SJCRH30 (cell line): ENCODE results near the gene PXK. TPM values are rescaled to one million over a fixed set of nuclear protein-coding genes. Genes with fewer than 3 reads are reported as not detected.

Experiments
- DNase-seq, 2 experiments: peaks; one replicate each; pipeline ENCODE4 v3.0.0-alpha.2; 2015 to 2020
- H3K27ac ChIP-seq: fragments of 250-450 bp; sonication (Bioruptor Pico); 2 replicates; pipeline ENCODE4 v1.5.1; 2020; ENCODE audit warnings: mild to moderate bottlenecking, moderate library complexity
- H3K27me3 ChIP-seq: fragments of 250-450 bp; sonication (Bioruptor Pico); 2 replicates; pipeline ENCODE4 v1.5.1; 2020; ENCODE audit warnings: mild to moderate bottlenecking, moderate library complexity
- H3K36me3 ChIP-seq: fragments of 250-450 bp; sonication (Bioruptor Pico); 2 replicates; pipeline ENCODE4 v1.5.1; 2020; ENCODE audit warnings: mild to moderate bottlenecking, moderate library complexity
- H3K4me1 ChIP-seq: fragments of 250-450 bp; sonication (Bioruptor Pico); 2 replicates; pipeline ENCODE4 v1.5.1; 2020; ENCODE audit warnings: mild to moderate bottlenecking, moderate library complexity
- H3K4me3 ChIP-seq: fragments of 250-450 bp; sonication (Bioruptor Pico); 2 replicates; pipeline ENCODE4 v1.5.1; 2020; ENCODE audit warnings: mild to moderate bottlenecking, moderate library complexity
- H3K9me3 ChIP-seq: fragments of 250-450 bp; sonication (Bioruptor Pico); replicated peaks from 2 replicates; pipeline ENCODE4 v1.5.1; 2020; ENCODE audit warnings: mild to moderate bottlenecking, moderate library complexity
- total RNA-seq: library from RNA; depleted of rRNA; stranded (reverse); fragments of >200 nt; shearing (Covaris generic); gene quantifications from 2 replicates; pipeline ENCODE4 v1.2.3, GENCODE V29; 2014

PXK gene
- total RNA-seq, 1 experiment from 2014 or later, result 12.9 TPM

DNA sequence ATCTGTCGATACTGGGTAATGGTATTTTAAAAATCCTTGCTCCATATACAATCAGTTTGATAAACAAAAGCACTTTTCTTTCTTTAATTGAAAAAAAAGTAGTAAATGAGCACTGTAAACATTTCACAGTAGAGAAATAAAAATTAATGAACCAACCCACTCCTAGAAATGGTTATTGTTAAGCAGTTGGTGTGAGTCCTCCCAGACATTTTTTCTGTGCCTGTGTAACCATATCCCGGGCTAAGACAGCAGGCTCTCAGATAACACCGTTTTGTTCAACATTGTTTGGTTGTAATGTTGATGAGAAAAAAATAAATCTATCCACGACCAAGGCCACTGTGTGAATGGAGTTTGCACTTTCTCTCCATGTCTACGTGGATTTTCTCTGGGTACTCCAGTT is 42.6 kb downstream of the PXK start:
- peaks cover 11% of the 10 kb centered on the region for H3K4me1 ChIP-seq
- peak in 1 of 2 experiments; percentile 13 for DNase-seq
- H3K9me3 ChIP-seq, result no peaks in the 10 kb centered on the region
- H3K36me3 ChIP-seq, result no peaks in the 10 kb centered on the region
- peak overlapping the region; percentile 44 for H3K27ac ChIP-seq
- peak overlapping the region; percentile 8; the same call in 1 of the 2 replicates for H3K4me3 ChIP-seq
- H3K27me3 ChIP-seq, result no peaks in the 10 kb centered on the region

DNA sequence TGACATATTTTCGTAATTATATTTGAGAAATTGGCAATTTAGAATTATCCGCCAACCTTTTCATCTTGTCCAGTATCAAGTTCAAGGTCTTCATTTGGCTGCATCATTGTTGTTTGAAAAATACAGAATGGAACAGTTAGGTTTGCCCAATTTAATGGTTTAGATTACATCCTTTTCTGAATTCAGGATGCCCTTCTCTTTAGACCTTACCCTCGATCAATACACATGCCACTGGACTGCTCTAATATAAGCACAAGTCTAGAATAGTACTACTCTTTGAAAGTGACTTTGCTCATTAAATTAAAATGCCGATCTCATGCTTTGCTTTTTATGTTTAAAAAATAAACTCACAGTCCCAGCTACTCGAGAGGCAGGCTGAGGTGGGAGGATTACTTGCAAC is 44.5 kb downstream of the PXK start:
- no peaks in the 10 kb centered on the region for H3K27me3 ChIP-seq
- no peak for DNase-seq
- H3K27ac ChIP-seq, result no peak overlapping the region
- no peaks in the 10 kb centered on the region for H3K9me3 ChIP-seq
- no peaks in the 10 kb centered on the region for H3K36me3 ChIP-seq
- no peak overlapping the region for H3K4me3 ChIP-seq
- peaks cover 11% of the 10 kb centered on the region for H3K4me1 ChIP-seq

DNA sequence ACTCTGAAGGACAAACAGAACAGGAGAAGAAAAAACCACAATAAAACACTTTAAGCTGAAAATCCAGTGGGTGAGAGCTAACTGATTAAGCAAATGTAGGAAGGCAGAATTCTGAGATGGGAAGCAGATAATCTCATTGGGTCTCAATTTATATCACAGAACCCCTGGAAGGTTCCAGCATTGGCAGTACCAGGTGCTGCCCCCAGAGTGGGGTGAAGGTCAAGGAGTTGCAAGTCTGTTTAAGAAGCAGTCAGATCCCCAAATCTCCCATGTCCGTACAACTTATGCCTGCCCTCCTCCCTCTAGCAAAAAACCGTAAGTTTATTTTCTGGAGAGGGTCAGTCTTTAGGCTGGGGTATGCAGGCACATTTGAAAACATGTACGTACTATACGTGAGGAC is 45.1 kb downstream of the PXK start:
- peaks cover 11% of the 10 kb centered on the region for H3K4me1 ChIP-seq
- H3K27me3 ChIP-seq, result no peaks in the 10 kb centered on the region
- H3K27ac ChIP-seq, result no peak overlapping the region
- H3K4me3 ChIP-seq, result no peak overlapping the region
- DNase-seq, result no peak
- no peaks in the 10 kb centered on the region for H3K36me3 ChIP-seq
- no peaks in the 10 kb centered on the region for H3K9me3 ChIP-seq

DNA sequence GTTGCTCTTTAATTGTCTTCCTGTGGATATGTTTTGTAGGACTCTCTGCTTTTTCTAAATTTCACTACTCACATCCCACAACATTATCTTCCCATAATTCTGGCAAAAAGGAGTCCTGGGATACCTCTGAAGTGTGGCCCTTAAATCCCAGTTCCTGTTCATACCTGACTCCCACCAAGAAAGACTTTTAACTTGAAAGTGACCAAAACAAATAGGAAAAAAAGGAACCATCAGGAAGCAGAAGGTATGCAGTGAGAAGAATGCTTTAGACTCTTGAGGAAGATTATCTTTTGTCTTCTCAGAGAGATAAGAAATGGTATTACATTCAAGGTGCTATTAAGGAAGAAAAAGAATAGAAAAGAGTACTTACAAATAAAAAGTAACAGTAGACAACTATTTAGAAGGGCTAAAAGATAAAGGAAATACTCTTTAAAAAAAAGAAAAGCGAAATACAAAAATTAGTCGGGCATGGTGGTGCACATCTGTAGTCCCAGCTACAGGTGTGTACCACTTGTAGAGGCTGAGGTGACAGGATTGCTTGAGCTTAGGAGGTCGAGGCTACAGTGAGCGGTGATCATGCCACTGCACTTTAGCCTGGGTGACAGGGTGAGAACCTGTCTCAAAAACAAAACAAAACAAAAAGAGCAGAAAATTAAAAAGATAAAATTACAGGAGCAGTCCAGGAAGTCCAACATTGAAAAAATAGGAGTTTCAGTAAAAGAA is 46.8 kb downstream of the PXK start:
- peaks cover 22% of the 10 kb centered on the region for H3K4me1 ChIP-seq
- no peaks in the 10 kb centered on the region for H3K27me3 ChIP-seq
- H3K27ac ChIP-seq, result no peak overlapping the region
- no peak for DNase-seq
- no peaks in the 10 kb centered on the region for H3K9me3 ChIP-seq
- H3K4me3 ChIP-seq, result no peak overlapping the region
- no peaks in the 10 kb centered on the region for H3K36me3 ChIP-seq

DNA sequence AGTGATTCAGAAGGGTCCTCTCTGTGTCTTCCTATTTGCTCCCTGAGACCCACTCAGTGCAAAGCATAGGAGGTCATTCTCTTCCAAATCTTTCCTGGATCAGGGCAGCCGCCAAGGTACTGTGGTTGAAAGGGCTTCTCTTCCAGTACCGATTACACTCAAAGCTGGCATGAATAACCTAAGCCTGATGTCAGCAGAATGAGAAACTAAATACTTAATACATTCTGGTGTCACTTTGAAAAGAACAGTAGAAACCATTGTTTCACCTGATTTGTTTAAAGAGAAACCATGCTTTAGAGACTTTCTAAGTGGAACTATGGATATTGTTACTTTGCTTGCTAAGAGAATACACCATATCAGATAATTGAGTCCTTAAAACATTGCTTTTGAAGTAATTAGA is 50.8 kb downstream of the PXK start:
- Histone ChIP-seq H3K4me3 (no peak overlapping the region), H3K27me3 (no peaks in the 10 kb centered on the region), H3K36me3 (no peaks in the 10 kb centered on the region), H3K4me1 (peaks cover 15% of the 10 kb centered on the region), H3K27ac (peak overlapping the region; percentile 52), H3K9me3 (no peaks in the 10 kb centered on the region)
- DNase-seq, result peak; percentile 7 to 29

DNA sequence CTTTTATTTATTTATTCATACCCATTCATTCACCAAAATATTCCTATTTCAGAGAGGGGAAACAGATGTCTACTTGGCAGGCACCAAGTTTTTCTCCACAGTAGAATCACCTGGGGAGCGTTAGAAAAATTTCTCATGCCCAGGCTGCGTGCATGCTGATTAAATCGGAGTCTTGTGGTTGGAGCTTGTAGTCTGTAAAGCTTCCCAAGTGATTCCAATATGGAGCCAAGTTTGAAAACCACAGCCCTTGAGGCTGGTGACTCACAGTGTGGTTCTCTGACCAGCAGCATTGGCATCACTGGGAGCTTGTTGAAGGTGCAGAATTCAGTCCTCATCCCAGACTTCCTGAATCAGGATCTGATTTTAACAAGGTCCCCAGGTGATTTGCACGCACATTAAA is 51.2 kb downstream of the PXK start:
- no peaks in the 10 kb centered on the region for H3K36me3 ChIP-seq
- H3K9me3 ChIP-seq, result no peaks in the 10 kb centered on the region
- peak overlapping the region; percentile 52 for H3K27ac ChIP-seq
- peaks cover 15% of the 10 kb centered on the region for H3K4me1 ChIP-seq
- H3K4me3 ChIP-seq, result no peak overlapping the region
- H3K27me3 ChIP-seq, result no peaks in the 10 kb centered on the region
- peak; percentile 57 to 72 for DNase-seq

DNA sequence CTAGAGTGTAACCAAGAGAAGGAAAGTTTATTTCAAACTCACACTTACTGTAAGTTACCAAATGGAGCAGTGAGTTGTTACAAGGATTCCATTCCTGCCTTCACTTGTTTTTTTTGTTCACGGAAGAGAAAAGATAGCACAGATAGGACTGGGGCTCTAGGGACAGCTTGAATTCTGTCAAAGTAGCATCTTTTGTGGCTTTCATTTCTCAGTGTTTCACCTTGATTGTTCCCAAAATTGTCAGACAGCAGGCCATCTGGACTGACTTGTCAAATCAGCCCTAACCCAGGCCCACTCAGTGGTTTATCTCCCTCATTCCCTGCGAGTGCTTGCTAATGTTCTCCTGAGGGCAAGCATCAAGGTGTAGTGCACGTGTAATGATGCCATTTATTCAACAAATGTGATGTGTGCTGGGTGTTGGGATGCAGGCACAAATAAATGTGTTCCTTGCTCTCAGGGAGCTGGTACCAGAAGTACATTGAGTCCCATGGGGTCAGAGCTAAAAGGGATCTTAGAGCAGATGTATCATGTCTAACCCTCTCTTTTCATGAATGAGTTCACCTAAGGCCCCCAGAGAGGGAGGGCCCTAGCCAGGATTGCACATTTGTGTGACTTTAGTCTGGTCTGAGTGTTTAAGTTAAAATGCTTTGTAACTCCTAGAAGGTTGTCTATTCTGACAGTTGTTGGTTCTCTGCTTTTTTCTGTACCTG is 51.8 kb downstream of the PXK start:
- Histone ChIP-seq H3K9me3 (no peaks in the 10 kb centered on the region), H3K36me3 (no peaks in the 10 kb centered on the region), H3K4me1 (peaks cover 15% of the 10 kb centered on the region), H3K27ac (peak overlapping the region; percentile 52; the same call in 1 of the 2 replicates), H3K4me3 (no peak overlapping the region), H3K27me3 (no peaks in the 10 kb centered on the region)
- DNase-seq, result no peak

DNA sequence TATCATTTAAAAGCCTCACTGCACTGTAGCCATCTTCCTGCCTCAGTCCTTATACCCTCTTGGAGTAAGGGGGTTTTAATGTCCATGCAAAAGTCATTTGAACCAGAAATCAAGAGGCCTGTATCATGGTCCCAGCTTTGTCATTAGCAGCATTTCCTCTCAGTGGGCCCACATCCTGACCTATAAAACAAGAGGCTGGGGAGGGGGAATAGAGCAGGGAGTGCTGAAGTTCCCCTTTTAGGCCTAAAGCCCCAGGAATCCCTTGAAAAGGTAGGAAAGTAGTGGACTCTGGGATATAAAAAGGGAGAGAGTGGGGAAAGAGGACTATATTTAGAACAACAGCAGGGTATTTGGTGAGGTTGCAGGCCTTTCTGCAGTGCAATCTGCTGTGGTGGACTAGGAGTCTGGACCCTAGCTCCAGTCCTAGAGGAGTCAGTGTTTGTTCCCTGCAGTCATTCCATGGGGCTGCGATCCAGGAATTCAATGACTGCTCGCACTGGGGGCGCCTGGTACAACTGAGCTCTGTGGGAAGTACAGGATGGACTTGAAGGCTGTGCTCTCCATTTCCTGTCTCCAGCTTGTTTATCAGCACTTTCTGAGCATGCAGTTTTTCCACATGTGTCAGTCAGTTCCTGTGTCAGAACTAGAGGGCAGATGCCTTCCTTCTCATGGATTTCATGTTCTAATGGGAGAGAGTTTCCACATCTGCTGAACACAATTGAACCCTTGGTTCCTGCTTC is 54.1 kb downstream of the PXK start:
- H3K27ac ChIP-seq, result no peak overlapping the region

DNA sequence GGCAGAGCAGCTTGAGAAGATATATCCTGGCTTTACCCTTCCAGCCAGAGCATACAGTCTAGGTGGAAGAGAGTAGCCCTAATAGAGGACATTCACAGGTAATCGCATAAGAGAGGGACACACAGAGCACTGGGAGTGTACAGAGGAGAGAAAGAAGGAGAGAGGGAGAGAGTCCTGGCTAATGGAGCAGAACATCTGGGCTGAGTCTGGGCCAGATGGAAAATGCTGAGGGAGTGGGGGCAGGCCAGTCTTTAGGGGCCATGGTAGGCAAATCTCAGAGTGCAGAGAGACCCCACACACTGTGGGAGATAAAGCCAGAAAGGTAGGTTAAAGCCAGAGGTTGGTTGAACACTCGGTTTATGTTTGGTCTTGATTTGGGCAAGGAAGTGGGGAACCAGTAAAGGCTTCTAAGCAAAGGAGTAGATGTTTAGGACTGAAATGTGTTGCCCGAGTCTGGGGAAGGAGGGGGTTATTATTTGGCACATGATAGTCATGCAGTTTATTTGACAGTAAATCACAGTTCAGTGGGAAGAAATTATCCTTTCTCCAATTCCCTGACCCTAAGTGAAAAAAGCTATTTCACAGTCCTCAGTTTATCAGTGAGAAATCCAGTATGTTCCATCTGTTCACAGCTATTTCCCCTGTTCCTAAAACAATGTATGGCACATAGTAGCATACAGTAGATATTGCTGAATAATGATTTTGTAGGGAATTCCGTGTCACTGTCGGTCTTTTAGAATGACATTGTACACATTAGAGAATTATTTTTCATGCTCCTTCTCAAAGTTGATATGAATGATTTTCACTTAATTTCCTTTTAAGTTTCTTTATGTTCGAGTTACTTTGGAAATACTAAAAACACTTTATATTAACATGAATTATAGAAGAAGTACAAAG is 55.2 kb downstream of the PXK start:
- H3K4me1 ChIP-seq, result peaks cover 15% of the 10 kb centered on the region
- no peaks in the 10 kb centered on the region for H3K36me3 ChIP-seq

More for the DNA sequence above, 54.1 kb downstream of the PXK start:
- Histone ChIP-seq H3K4me3 (no peak overlapping the region), H3K4me1 (peaks cover 15% of the 10 kb centered on the region), H3K27me3 (no peaks in the 10 kb centered on the region), H3K36me3 (no peaks in the 10 kb centered on the region), H3K9me3 (no peaks in the 10 kb centered on the region)
- no peak for DNase-seq

DNA sequence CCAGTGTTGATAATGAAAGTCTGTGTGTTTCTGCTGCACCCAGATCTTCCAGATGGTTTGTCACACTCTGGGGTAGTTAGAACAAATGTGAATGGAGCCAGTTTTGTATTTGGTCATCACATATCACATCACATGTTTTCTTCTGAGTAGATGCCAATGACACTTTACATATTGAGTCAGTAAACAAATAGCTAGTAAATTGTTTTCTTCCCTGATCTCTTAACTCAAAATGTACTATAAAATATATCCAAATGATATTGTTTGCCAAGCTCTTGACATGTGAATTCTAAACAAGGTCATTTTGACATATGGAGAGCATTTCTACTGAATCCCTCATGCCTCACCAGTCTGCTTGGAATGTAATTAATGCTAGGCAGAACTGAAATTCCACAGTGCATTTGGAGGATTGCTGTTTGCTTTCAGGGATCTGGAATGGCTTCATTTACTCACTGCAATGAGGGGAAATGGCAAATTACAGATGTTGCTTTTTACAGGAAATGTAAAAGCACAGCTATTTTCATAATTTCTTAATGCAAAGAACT is 55.9 kb downstream of the PXK start:
- peaks cover 11% of the 10 kb centered on the region for H3K4me1 ChIP-seq
- no peaks in the 10 kb centered on the region for H3K27me3 ChIP-seq
- no peaks in the 10 kb centered on the region for H3K9me3 ChIP-seq
- no peaks in the 10 kb centered on the region for H3K36me3 ChIP-seq
- H3K27ac ChIP-seq, result no peak overlapping the region
- H3K4me3 ChIP-seq, result no peak overlapping the region
- DNase-seq, result no peak

More for the DNA sequence above, 55.2 kb downstream of the PXK start:
- Histone ChIP-seq H3K27me3 (no peaks in the 10 kb centered on the region), H3K9me3 (no peaks in the 10 kb centered on the region), H3K4me3 (no peak overlapping the region), H3K27ac (no peak overlapping the region)
- DNase-seq, result no peak

DNA sequence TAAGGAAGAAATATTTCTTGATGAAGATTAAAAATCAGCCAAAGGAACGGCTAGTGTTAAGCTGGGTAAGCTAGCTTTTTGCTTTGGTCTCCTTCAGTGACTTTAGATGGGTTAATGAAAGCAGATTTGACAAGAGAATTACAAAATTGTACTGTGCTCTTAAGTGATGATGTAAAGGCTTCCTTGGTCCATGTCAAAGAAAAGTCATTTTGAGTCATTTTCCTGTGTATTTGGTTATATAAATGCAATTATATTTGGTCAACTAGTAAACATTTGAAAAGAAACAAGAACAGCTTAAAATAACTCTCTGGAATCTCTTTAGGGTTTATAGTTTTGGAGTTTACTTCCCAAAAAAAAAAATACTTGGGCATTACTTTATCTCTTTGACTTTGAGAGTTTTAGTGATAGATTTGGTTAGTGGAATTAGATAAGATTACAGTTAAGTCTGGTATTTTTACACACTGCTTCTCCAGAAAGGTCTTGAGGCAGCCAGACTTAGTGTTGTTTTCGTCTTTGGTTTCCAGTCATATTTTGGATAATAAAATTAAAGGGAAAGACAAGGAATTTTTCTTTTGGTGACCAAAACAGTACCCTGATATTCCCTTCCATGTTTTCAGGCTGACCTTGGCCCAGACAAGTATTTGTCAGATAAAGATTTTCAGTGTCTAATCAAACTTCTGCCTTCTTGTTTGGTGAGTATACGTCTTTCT is 58.6 kb downstream of the PXK start:
- Histone ChIP-seq H3K27ac (no peak overlapping the region), H3K4me3 (no peak overlapping the region), H3K36me3 (no peaks in the 10 kb centered on the region), H3K9me3 (no peaks in the 10 kb centered on the region), H3K4me1 (no peaks in the 10 kb centered on the region), H3K27me3 (no peaks in the 10 kb centered on the region)
- DNase-seq, result no peak

DNA sequence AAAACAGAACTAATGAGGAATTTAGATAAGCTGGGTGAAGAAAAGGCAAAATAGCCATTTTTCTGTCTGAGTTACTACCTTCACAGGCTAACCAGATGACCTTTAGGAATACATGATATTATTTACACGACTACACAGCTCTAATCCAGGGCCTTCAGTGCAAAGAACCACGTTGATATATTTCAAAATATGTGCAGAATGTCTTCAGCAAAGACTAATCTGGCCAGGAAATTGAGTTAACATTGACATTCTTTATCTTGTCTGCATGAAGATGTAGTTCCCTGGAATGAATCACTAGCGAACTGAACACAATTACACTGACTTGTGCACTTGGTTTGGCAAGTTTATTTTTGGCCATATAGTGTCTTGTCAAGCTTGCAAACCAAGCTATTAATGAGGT is 59.5 kb downstream of the PXK start:
- Histone ChIP-seq H3K4me3 (no peak overlapping the region), H3K36me3 (no peaks in the 10 kb centered on the region), H3K9me3 (no peaks in the 10 kb centered on the region), H3K4me1 (no peaks in the 10 kb centered on the region), H3K27ac (no peak overlapping the region), H3K27me3 (no peaks in the 10 kb centered on the region)
- DNase-seq, result no peak

DNA sequence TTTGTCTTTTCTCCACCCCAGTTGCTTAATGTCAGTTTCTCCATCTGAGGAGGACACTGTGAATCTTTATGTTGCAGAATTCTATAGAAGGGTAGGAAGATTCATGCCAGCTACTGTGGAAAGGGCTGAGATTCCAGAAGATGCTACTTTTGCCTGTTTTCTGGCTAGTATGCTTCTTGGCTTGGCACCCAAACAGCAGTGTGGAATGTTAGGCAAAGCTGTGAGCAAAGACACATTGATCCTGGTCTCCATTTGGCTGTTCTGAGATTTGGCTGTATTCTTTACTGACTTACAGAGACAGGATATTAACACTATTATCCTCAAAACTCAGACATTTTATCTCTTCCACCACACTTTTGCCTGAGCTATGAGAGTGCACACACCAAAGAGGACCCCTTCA is 61.6 kb downstream of the PXK start:
- no peaks in the 10 kb centered on the region for H3K9me3 ChIP-seq
- H3K4me3 ChIP-seq, result no peak overlapping the region
- H3K27ac ChIP-seq, result no peak overlapping the region
- H3K27me3 ChIP-seq, result no peaks in the 10 kb centered on the region
- H3K4me1 ChIP-seq, result no peaks in the 10 kb centered on the region
- no peak for DNase-seq
- H3K36me3 ChIP-seq, result no peaks in the 10 kb centered on the region
